NB4 (cell line): Measurements from ENCODE around the gene CDRT4.

Experiments
- DNase-seq: peaks from one replicate; pipeline ENCODE4 v3.0.0; 2010; ENCODE audit warnings: low read depth
- H3K4me3 ChIP-seq: one replicate; pipeline ENCODE4 v1.5.1; 2011; ENCODE audit warnings: mild to moderate bottlenecking, low read depth, low read length, moderate library complexity
- CTCF ChIP-seq: IDR thresholded peaks from one replicate; pipeline ENCODE4 v1.5.1; 2012; ENCODE audit warnings: low read depth, low read length
- MYC ChIP-seq: IDR thresholded peaks from 2 replicates; pipeline ENCODE4 v1.6.1; 2011; ENCODE audit warnings: low read depth, low read length
- POLR2A ChIP-seq: IDR thresholded peaks from 2 replicates; pipeline ENCODE4 v1.6.1; 2011; ENCODE audit warnings: mild to moderate bottlenecking; ENCODE audit not compliant: insufficient read length; ENCODE audit errors: extremely low read depth
- TF ChIP-seq, protein P1 (sequence below): IDR thresholded peaks from 2 replicates; pipeline ENCODE4 v1.6.1; 2011; ENCODE audit warnings: low read depth, low read length

CDRT4 gene

GRCh38 chr17:15388356-15389041, 78.9 kb downstream of the CDRT4 start:
- no peak for TF ChIP-seq CTCF
- TF ChIP-seq MYC = no peak
- TF ChIP-seq, protein P1, sequence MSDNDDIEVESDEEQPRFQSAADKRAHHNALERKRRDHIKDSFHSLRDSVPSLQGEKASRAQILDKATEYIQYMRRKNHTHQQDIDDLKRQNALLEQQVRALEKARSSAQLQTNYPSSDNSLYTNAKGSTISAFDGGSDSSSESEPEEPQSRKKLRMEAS = no peak
- no peak for TF ChIP-seq POLR2A
- no peak overlapping the region for H3K4me3 ChIP-seq
- DNase-seq = no peak

DNA sequence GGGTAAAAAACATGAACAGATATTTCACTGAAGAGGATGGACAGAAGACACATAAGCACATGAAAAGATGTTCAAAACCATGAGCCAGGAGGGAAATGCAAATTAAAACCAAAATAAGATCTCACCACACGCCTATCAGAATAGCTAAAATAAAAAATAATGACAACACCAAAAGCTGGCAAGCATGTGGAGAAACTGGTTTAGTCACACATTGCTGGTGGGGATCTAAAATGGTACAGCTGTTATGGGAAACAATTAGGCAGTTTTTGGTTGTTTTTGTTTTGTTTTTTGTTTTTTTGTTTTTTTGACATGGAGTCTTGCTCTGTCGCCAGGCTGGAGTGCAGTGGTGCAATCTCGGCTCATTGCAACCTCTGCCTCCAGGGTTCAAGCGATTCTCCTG, 81.3 kb downstream of the CDRT4 start:
- TF ChIP-seq, protein P1 = no peak
- TF ChIP-seq MYC (no peak), POLR2A (no peak)
- no peak for DNase-seq
- H3K4me3 ChIP-seq = no peak overlapping the region
